ENCODE measurements around the gene IWS1.

DNA sequence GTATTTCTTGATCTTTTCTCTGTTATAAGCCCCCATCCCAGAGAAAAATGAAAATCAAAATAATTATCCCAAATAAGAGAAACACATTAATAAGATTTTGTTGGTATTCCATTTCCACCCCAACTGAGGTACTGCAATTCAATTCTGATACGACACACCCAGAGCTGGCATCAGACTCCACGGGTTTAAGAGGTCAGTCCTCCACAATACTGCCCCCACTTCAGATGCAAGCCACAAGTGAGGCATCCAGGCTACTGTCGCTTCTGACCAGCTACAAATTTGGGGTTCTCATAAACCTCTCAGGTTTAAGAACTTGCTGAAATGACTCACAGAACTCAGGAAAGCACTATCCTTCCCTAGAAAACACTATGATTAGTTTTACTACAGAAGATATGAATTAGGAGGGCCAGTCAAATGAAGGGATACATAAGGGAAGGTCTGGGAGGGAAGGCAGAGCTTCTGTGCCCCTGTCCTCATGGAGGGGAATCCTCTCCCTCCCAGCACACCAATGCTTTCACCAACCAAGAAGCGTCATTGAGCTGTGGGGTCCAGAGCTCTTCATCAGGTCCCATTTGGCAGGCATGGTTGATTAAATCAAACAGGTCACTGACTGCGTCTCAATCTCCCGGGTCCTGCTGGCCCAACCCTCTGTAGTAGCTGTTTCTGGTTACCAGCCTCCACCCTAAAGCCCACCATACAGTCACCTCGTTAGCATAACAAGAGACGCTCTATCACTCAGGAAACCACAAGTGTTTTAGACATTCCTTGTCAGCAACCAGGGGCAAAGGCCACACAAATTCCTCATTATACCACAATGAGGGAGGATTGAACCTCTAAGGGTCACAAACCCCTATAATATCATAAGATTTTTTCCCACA is 46.2 kb downstream of the IWS1 start:
- TF ChIP-seq POLR2A (IDR thresholded peaks at IDR 0.05; ENCODE audit: low read depth, low read length), result 0 out of 2 replicates have a peak, but pooled peaks have one; percentile 16
- TF ChIP-seq TAF1 (IDR thresholded peaks at IDR 0.05; ENCODE audit: borderline replicate concordance, low read depth, low read length), result no peak

All from GM12892 (cell line).